ENCODE measurements around the gene TMEM82.
"Not testable (repeated sequence)": the region's sequence is repeated elsewhere in the genome, so short reads cannot be mapped to it uniquely, and the experiment has no call there.

The TMEM82 gene

GRCh38 chr1:15742339-15742801, at the start of gene TMEM82:
TMEM82 (plus strand) TSS chr1:15742499; CDS start chr1:15742560, 61 bp downstream.
- DNase-seq (ENCODE audit: low read depth in 2 of 2, low spot score in 1 of 2), result no peak

GRCh38 chr1:15693371-15693770, 48.9 kb upstream of the TMEM82 start:
- no peak for DNase-seq (ENCODE audit: low read depth in 2 of 2, low spot score in 1 of 2)

GRCh38 chr1:15696956-15697521, 45.3 kb upstream of the TMEM82 start:
- no peak for DNase-seq (ENCODE audit: low read depth in 2 of 2, low spot score in 1 of 2)

- no peak for DNase-seq (ENCODE audit: low read depth in 2 of 2, low spot score in 1 of 2)
Observed at GRCh38 chr1:15698201-15698600, 44.1 kb upstream of the TMEM82 start.

GRCh38 chr1:15699321-15699720, 43.0 kb upstream of the TMEM82 start:
- not testable (repeated sequence) for DNase-seq (ENCODE audit: low read depth in 2 of 2, low spot score in 1 of 2)

- no peak for DNase-seq (ENCODE audit: low read depth in 2 of 2, low spot score in 1 of 2)
Observed at GRCh38 chr1:15700508-15700907, 41.8 kb upstream of the TMEM82 start.

- DNase-seq (ENCODE audit: low read depth in 2 of 2, low spot score in 1 of 2), result no peak
Observed at GRCh38 chr1:15701784-15702183, 40.5 kb upstream of the TMEM82 start.

GRCh38 chr1:15702722-15703550, 39.4 kb upstream of the TMEM82 start:
- no peak for DNase-seq (ENCODE audit: low read depth in 2 of 2, low spot score in 1 of 2)

GRCh38 chr1:15703562-15703961, 38.7 kb upstream of the TMEM82 start:
- DNase-seq (ENCODE audit: low read depth in 2 of 2, low spot score in 1 of 2), result no peak

GRCh38 chr1:15704526-15705183, 37.6 kb upstream of the TMEM82 start:
- no peak for DNase-seq (ENCODE audit: low read depth in 2 of 2, low spot score in 1 of 2)

- DNase-seq (ENCODE audit: low read depth in 2 of 2, low spot score in 1 of 2), result no peak
Observed at GRCh38 chr1:15705184-15705566, 37.1 kb upstream of the TMEM82 start.

GRCh38 chr1:15706751-15707150, 35.5 kb upstream of the TMEM82 start:
- no peak for DNase-seq (ENCODE audit: low read depth in 2 of 2, low spot score in 1 of 2)

GRCh38 chr1:15707239-15707925, 34.9 kb upstream of the TMEM82 start:
- DNase-seq (ENCODE audit: low read depth in 2 of 2, low spot score in 1 of 2), result no peak

GRCh38 chr1:15708486-15709137, 33.7 kb upstream of the TMEM82 start:
- DNase-seq (ENCODE audit: low read depth in 2 of 2, low spot score in 1 of 2), result no peak

- no peak for DNase-seq (ENCODE audit: low read depth in 2 of 2, low spot score in 1 of 2)
Observed at GRCh38 chr1:15709226-15709625, 33.1 kb upstream of the TMEM82 start.

GRCh38 chr1:15712168-15712567, 30.1 kb upstream of the TMEM82 start:
- no peak for DNase-seq (ENCODE audit: low read depth in 2 of 2, low spot score in 1 of 2)

GRCh38 chr1:15714406-15715136, 27.7 kb upstream of the TMEM82 start:
- DNase-seq (ENCODE audit: low read depth in 2 of 2, low spot score in 1 of 2), result no peak

GRCh38 chr1:15717418-15718125, 24.7 kb upstream of the TMEM82 start:
- DNase-seq (ENCODE audit: low read depth in 2 of 2, low spot score in 1 of 2), result no peak

- DNase-seq (ENCODE audit: low read depth in 2 of 2, low spot score in 1 of 2), result no peak
Observed at GRCh38 chr1:15718199-15718601, 24.1 kb upstream of the TMEM82 start.
